HCEC 1CT (cell line): ENCODE measurements around the gene MRPL49.
"Not testable (repeated sequence)": the region's sequence is repeated elsewhere in the genome, so short reads cannot be mapped to it uniquely, and the experiment has no call there.

ENCODE experiments used
- DNase-seq: peaks from one replicate; pipeline ENCODE4 v3.0.0-alpha.2; 2017

MRPL49 gene

GRCh38 chr11:65172600-65172999 lies 50.5 kb downstream of the MRPL49 start:
- DNase-seq = no peak

- not testable (repeated sequence) for DNase-seq
Observed at GRCh38 chr11:65174571-65175010, 52.5 kb downstream of the MRPL49 start.
